PFSK-1 (cell line): ENCODE data around the gene SNX17.

ENCODE experiments used
- FOXP2 ChIP-seq: optimal IDR thresholded peaks from 2 replicates; pipeline ENCODE3; 2011; ENCODE audit warnings: borderline replicate concordance, control low read depth, inconsistent platforms; ENCODE audit not compliant: insufficient read depth; ENCODE audit errors: extremely low read length, extremely low read depth
- POLR2AphosphoS5 ChIP-seq: IDR thresholded peaks from 2 replicates; pipeline ENCODE4 v1.6.1; 2012; ENCODE audit warnings: low read depth, mild to moderate bottlenecking, control low read depth, low read length, moderate library complexity
- SIN3A ChIP-seq: IDR thresholded peaks from 2 replicates; pipeline ENCODE4 v1.6.1; 2012; ENCODE audit warnings: mild to moderate bottlenecking, low read length, moderate library complexity, borderline replicate concordance; ENCODE audit not compliant: insufficient read depth
- TAF1 ChIP-seq: IDR thresholded peaks from 2 replicates; pipeline ENCODE4 v1.6.1; 2012; ENCODE audit warnings: low read length, control low read depth, borderline replicate concordance; ENCODE audit not compliant: insufficient read depth
- TF ChIP-seq, protein P1 (sequence below), 2 experiments: IDR thresholded peaks; 2 replicates each; pipeline versions ENCODE4 v1.6.1 to v1.8.0; 2011 to 2012; ENCODE audit warnings: low read depth in 2 of 2, low read length in 2 of 2, control low read depth in 1 of 2, inconsistent platforms in 1 of 2, mild to moderate bottlenecking in 1 of 2, moderate library complexity in 1 of 2; ENCODE audit not compliant: insufficient read depth in 1 of 2

DNA sequence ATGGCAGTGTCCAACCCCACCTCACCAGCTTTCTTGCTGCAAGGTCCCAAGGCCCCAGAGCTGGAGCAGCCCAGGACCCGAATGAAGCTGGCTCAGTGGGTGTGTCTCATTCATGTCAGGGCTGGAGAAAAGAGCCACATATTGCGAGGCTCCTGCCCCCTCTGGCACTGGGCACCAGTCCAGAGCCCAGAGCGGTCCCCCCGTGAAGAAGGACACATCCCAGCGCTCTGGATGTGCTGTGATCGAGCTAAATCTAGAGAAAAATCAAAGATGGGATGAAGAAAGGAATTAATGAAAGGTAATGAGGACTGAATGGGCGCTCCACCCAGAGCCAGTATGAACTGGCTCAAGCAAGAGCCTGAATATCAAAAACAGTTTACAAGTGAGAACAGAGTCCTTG, 34.2 kb upstream of the SNX17 start:
- no peak for TF ChIP-seq POLR2AphosphoS5
- no peak for TF ChIP-seq TAF1
- TF ChIP-seq, protein P1, sequence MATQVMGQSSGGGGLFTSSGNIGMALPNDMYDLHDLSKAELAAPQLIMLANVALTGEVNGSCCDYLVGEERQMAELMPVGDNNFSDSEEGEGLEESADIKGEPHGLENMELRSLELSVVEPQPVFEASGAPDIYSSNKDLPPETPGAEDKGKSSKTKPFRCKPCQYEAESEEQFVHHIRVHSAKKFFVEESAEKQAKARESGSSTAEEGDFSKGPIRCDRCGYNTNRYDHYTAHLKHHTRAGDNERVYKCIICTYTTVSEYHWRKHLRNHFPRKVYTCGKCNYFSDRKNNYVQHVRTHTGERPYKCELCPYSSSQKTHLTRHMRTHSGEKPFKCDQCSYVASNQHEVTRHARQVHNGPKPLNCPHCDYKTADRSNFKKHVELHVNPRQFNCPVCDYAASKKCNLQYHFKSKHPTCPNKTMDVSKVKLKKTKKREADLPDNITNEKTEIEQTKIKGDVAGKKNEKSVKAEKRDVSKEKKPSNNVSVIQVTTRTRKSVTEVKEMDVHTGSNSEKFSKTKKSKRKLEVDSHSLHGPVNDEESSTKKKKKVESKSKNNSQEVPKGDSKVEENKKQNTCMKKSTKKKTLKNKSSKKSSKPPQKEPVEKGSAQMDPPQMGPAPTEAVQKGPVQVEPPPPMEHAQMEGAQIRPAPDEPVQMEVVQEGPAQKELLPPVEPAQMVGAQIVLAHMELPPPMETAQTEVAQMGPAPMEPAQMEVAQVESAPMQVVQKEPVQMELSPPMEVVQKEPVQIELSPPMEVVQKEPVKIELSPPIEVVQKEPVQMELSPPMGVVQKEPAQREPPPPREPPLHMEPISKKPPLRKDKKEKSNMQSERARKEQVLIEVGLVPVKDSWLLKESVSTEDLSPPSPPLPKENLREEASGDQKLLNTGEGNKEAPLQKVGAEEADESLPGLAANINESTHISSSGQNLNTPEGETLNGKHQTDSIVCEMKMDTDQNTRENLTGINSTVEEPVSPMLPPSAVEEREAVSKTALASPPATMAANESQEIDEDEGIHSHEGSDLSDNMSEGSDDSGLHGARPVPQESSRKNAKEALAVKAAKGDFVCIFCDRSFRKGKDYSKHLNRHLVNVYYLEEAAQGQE (IDR thresholded peaks at IDR 0.05; ENCODE audit: insufficient read depth in 1 of 2, low read depth in 2 of 2, low read length in 2 of 2) = no peak
- TF ChIP-seq SIN3A = no peak
- no peak for TF ChIP-seq FOXP2
